Gastroesophageal sphincter (tissue), 3 donors: ENCODE data around the gene HTR6.

Source experiments
- POLR2A ChIP-seq, 2 donors: fragments of 450-650 bp; IDR thresholded peaks; one replicate each; pipeline ENCODE4 v1.6.1; 2017; ENCODE audit warnings: antibody characterized with exemption in 2 of 2, mild to moderate bottlenecking in 2 of 2, moderate library complexity in 1 of 2
- TF ChIP-seq, protein P1 (sequence below), 4 experiments: fragments of 200-600 bp in 2 of 4; fragments of 450-650 bp in 2 of 4; sonication (generic) in 1 of 4; IDR thresholded peaks; one replicate each; pipeline ENCODE4 v1.5.1; 2017 to 2019; ENCODE audit warnings: antibody characterized with exemption in 4 of 4, mild to moderate bottlenecking in 2 of 4, moderate library complexity in 2 of 4

DNA sequence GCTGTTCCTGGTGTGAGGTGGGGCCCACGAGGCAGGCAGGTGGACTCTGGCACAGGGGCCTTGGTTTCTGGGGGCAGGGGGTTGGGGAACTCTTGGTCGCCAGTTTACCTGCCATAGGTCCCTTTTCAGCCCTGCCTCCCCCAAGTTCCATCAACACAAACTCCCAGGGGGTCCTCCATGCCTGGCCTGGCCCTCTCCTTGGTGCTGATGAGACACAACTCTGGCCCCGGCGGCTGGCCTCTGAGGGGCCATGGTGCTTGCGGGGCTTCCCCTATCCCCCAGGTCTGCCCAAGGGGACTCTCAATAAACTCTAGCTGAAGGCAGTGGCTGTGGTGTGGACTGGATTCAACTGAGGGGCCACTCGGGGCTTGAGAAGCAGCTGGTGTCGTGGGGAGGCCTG lies 16.0 kb downstream of the HTR6 start:
- TF ChIP-seq, protein P1, sequence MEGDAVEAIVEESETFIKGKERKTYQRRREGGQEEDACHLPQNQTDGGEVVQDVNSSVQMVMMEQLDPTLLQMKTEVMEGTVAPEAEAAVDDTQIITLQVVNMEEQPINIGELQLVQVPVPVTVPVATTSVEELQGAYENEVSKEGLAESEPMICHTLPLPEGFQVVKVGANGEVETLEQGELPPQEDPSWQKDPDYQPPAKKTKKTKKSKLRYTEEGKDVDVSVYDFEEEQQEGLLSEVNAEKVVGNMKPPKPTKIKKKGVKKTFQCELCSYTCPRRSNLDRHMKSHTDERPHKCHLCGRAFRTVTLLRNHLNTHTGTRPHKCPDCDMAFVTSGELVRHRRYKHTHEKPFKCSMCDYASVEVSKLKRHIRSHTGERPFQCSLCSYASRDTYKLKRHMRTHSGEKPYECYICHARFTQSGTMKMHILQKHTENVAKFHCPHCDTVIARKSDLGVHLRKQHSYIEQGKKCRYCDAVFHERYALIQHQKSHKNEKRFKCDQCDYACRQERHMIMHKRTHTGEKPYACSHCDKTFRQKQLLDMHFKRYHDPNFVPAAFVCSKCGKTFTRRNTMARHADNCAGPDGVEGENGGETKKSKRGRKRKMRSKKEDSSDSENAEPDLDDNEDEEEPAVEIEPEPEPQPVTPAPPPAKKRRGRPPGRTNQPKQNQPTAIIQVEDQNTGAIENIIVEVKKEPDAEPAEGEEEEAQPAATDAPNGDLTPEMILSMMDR (IDR thresholded peaks at IDR 0.05), result no peak
- TF ChIP-seq POLR2A (IDR thresholded peaks at IDR 0.05), result no peak
